RWPE2 (cell line): ENCODE data around the gene OSGEP.

ENCODE experiments used
- ATAC-seq: fragments of 200-7000 bp; cut with Tn5 transposase; 3 replicates; pipeline ENCODE4 v1.9.1; 2021; ENCODE audit warnings: low read depth
- DNase-seq: peaks from one replicate; pipeline ENCODE4 v3.0.0-alpha.2; 2020; ENCODE audit warnings: low spot score
- H3K27ac ChIP-seq: fragments of 450-650 bp; 2 replicates; pipeline ENCODE4 v1.5.1; 2017; ENCODE audit warnings: mild to moderate bottlenecking; ENCODE audit not compliant: poor library complexity, severe bottlenecking
- H3K27me3 ChIP-seq: fragments of 250-450 bp; sonication (Bioruptor Pico); 2 replicates; pipeline ENCODE4 v1.5.1; 2021; ENCODE audit warnings: mild to moderate bottlenecking, moderate library complexity; ENCODE audit not compliant: insufficient read depth, poor library complexity, severe bottlenecking
- H3K36me3 ChIP-seq: fragments of 250-450 bp; sonication (Bioruptor Pico); 2 replicates; pipeline ENCODE4 v1.5.1; 2020; ENCODE audit warnings: low read depth, mild to moderate bottlenecking, moderate library complexity
- H3K4me1 ChIP-seq: fragments of 250-450 bp; sonication (Bioruptor Pico); 2 replicates; pipeline ENCODE4 v1.5.1; 2021; ENCODE audit warnings: mild to moderate bottlenecking, moderate library complexity; ENCODE audit not compliant: insufficient read depth, poor library complexity, severe bottlenecking
- H3K4me3 ChIP-seq: fragments of 250-450 bp; sonication (Bioruptor Pico); 2 replicates; pipeline ENCODE4 v1.5.1; 2021; ENCODE audit warnings: mild to moderate bottlenecking, moderate library complexity; ENCODE audit not compliant: severe bottlenecking
- H3K9me3 ChIP-seq: fragments of 250-450 bp; sonication (Bioruptor Pico); 2 replicates; pipeline ENCODE4 v1.5.1; 2021; ENCODE audit warnings: mild to moderate bottlenecking, moderate library complexity; ENCODE audit not compliant: severe bottlenecking
- CTCF ChIP-seq: fragments of 450-650 bp; IDR thresholded peaks from one replicate; pipeline ENCODE4 v1.5.1; 2017; ENCODE audit warnings: mild to moderate bottlenecking, moderate library complexity; ENCODE audit not compliant: poor library complexity, severe bottlenecking

The OSGEP gene

DNA sequence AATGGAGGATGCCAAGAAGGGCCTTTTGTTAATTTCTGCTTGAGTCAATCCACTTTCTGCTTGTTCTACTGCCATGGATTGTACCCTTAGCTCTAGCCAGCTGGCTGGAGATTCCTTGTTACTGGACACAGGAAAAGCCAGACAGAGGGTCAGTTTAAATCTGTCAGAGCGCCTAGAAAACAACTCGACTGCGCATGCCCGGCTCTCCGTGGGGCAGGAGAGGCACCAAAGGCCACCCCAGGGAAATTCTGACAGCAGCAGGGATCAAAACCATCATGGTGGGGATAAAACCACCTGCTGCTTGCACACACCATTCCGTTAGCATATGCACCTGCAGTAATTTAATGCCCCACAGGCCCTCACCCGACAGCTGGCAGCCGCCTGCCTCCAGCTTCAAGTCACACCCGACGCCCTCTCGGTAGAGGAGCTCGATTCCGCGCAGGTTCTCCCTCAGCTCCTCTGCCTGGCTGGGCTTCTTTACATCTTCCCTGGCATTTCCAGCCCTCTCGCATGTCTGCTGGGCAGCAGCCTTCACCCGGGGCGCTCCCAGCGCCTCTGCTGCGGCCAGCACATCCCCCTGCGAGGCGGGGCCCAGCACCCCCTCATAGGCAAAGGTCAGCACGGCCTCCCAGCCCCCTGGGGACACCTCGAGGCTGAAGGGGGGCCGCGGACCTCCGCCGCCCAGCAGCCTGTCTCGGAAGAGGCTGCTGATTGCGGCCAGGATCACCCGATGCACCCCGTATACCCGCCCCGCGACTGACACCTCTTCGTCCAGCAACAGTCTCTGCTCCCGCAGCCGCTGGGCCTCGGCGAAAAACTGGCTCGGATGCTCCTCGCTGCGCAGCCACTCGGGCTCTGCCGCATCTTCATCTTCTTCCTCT lies 19.7 kb downstream of the OSGEP start:
- Histone ChIP-seq H3K27ac (no peak overlapping the region), H3K4me3 (no peak overlapping the region), H3K27me3 (no peaks in the 10 kb centered on the region), H3K36me3 (no peaks in the 10 kb centered on the region), H3K4me1 (peaks cover 7% of the 10 kb centered on the region), H3K9me3 (no peaks in the 10 kb centered on the region)
- no peak for TF ChIP-seq CTCF
- DNase-seq (peak; percentile 69), ATAC-seq (no peak)

GRCh38 chr14:20429801-20430669 lies 24.6 kb downstream of the OSGEP start:
- ATAC-seq: no peak
- no peak for DNase-seq
- TF ChIP-seq CTCF: no peak
- Histone ChIP-seq H3K4me1 (peaks cover 5% of the 10 kb centered on the region), H3K27ac (no peak overlapping the region), H3K4me3 (no peak overlapping the region), H3K36me3 (no peaks in the 10 kb centered on the region), H3K27me3 (no peaks in the 10 kb centered on the region), H3K9me3 (no peaks in the 10 kb centered on the region)

- H3K4me3 ChIP-seq: no peak overlapping the region
- no peak for TF ChIP-seq CTCF
- H3K27ac ChIP-seq: no peak overlapping the region
- ATAC-seq (no peak), DNase-seq (no peak)
- no peaks in the 10 kb centered on the region for H3K9me3 ChIP-seq
- no peaks in the 10 kb centered on the region for H3K36me3 ChIP-seq
- H3K4me1 ChIP-seq: peaks cover 5% of the 10 kb centered on the region
- H3K27me3 ChIP-seq: no peaks in the 10 kb centered on the region
Measured at GRCh38 chr14:20428802-20429201, 25.8 kb downstream of the OSGEP start.

DNA sequence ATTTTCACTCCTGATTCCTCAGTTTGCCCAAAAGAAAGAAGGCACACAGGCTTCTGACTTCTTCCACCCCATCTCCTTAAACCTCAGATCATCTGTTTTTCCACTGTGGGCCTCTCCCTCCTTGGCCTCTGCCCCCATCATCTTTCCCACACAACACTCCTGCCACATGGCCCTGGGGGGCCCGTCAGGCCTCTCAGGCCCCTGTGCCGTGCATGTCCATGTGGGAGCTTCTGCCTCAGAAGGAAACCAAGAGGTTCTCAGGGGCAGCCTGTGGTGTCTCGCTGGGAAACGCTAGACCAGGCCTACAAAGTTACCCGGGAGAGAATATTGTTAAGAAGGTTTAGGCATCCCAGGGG lies 26.6 kb downstream of the OSGEP start:
- TF ChIP-seq CTCF: no peak
- DNase-seq (no peak), ATAC-seq (no peak)
- no peaks in the 10 kb centered on the region for H3K9me3 ChIP-seq
- H3K4me3 ChIP-seq: no peak overlapping the region
- peaks cover 5% of the 10 kb centered on the region for H3K4me1 ChIP-seq
- no peak overlapping the region for H3K27ac ChIP-seq
- no peaks in the 10 kb centered on the region for H3K36me3 ChIP-seq
- no peaks in the 10 kb centered on the region for H3K27me3 ChIP-seq
